ENCODE results near the gene TGFBR2.

DNA sequence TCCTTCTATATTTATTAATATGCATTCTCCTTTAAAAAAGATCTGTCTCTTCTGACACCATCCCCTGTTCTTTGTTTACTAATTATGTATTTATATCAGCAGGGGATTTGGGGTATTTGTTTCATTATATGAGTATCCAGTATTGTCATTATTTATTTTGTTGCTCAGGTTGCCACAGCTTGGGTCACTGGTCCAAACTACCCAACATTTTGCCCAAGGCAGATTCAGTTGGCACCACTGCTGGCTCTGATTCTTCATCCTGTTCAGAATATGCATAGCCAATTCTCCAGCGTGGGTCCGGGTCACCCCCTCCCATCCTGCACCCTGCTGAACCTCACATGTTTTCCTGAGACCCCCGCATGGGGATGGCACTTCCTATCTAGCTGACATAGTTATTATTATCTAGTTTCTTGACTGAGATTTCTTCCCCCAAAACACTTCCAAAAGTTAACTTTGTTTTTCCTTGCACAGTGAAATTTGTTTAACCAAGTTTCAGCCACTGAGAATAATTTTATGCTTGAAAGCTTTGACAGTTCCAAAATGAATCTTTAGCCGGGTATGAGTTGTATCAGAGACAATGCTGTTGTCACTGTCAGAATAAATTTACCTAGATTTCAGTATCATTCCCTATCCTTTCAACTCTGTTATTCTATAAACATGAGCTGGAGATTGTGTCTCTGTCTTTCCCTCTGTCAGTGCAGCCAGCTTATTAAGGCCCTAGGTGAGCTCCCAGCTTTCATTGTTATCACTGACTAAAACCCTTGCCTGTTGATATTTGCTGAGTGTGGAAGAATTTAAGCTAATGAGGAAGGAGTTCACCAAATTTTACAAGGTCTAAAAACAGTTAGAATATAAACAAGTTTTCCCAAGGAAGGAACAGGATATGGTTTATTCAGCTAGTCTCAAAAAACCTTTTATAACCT is 70.3 kb downstream of the TGFBR2 start:
- TF ChIP-seq, protein P1, sequence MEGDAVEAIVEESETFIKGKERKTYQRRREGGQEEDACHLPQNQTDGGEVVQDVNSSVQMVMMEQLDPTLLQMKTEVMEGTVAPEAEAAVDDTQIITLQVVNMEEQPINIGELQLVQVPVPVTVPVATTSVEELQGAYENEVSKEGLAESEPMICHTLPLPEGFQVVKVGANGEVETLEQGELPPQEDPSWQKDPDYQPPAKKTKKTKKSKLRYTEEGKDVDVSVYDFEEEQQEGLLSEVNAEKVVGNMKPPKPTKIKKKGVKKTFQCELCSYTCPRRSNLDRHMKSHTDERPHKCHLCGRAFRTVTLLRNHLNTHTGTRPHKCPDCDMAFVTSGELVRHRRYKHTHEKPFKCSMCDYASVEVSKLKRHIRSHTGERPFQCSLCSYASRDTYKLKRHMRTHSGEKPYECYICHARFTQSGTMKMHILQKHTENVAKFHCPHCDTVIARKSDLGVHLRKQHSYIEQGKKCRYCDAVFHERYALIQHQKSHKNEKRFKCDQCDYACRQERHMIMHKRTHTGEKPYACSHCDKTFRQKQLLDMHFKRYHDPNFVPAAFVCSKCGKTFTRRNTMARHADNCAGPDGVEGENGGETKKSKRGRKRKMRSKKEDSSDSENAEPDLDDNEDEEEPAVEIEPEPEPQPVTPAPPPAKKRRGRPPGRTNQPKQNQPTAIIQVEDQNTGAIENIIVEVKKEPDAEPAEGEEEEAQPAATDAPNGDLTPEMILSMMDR (IDR thresholded peaks at IDR 0.05), result no peak
- TF ChIP-seq POLR2A (IDR thresholded peaks at IDR 0.05), result no peak
